Measurements from ENCODE around the gene ARAP3.

ARAP3 gene

DNA sequence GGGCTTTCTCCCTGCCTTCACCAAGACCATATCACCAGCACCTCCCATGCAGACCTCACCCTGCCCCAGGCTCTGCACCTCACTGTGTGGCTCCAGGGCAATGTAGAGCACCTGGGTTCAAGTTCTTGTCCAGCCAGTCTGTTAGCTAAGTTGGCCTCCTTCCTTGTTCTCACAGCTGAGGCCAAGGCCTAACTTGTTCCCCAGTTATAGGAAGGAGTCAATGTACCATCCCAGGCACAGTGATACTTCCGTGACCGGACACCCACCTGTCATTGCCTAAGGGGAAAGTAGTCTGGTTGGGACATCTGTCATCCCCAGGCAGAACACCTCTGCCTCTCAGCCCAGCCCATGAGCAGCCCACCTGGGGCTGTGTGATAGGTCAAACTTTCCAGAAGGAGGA is 14.4 kb upstream of the ARAP3 start:
- no peak for DNase-seq

DNA sequence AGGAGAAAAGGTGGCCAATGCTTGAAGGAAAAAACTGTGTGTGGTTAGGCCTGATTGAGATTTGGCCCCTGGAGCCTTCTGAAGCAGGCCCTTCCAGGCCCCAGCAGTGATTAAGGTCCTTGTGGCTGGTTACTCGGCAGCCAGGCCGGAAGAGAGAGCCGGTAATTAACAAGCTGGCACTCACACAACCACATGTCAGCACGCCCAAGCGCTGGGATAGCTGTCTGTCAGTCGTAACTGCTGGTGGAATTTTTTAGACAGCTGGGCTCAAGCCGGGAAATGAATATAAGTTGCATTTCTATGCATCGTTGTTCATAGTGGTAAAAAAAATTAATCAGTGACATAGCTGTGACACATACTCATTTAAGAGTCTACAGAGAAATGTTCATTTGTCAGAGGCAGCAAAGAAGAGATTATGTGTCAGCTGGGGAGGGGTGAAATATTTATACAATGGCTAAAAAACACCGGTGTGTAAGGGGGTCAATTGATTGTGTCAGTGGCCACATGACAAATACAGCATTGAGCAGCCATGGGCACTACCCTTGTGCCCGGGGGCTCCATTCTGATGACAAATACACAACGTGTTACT is 13.7 kb upstream of the ARAP3 start:
- no peak for DNase-seq

DNA sequence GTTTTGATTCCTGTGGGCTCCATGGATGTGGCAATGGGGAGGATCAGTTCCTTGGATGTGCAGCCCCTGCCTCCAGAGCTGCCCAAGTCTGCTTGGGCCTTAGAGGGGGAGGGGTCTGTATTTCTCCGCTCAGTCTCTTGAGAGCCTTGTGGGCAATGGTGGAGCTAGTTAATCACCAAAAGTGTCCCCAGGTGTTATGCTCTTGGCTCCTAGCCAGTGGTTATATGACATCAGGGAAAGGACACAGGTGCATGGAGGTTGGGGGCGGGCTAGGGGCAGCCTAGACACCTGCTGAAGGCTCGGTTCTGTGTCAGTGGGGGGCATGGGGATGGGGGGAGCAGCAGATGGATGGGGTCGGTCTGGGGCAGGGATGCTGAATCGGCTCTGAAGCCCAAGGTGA is 12.4 kb upstream of the ARAP3 start:
- DNase-seq, result peak; percentile 17

DNA sequence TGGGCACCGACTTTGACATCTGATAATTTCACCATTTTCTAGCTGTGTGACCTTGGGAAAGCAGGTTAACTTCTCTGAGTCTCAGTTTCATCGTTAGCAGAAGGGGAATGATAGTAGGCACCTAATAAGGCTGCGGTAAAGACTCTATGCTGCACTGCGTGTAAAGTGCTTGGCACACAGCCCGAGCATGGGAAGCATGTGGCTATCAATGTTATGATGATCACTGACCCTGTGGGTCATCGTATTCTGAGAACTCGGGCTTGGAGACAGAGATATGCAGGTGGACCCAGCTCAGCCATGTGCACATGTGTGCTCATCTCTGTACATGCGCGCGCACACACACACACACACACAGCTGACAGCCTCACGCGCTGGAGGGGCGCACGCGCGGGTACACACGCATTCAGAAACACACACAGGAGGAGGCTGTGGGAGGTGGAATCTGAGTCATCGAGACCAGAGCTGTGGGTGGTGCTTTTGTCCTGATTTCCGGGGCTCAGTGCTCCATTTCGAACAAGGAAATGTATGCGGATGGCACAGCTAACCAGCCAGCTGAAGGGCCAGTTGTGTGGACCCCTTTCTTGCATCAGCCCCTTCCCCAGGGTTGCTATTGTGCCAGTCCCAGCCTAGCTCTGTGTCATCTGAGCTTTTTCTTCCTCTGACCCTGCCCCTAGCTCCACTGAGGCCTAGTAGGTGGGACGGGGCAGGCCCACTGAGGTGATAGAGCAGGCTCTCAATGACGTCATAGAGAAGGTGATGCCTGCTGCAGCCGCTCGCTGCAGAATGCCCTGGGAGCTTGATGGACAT is 11.1 kb upstream of the ARAP3 start:
- DNase-seq, result no peak

DNA sequence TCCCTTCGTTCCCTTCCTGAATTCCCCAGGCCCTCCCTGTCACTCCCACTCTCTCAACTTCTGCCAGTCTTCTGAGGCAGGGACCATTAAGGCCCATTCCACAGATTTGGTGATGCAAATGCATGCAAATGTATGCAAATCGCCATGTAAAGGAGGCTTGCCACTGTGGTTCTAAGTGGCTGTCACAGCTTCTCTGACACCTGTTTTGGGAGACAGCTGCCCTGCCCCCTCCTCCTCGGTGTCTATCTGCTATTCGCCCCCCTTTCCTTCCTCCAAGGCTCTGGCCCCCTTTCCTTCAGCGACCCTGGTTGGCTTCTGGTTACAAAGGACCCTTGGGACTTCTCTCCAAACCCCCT is 10.5 kb upstream of the ARAP3 start:
- no peak for DNase-seq

DNA sequence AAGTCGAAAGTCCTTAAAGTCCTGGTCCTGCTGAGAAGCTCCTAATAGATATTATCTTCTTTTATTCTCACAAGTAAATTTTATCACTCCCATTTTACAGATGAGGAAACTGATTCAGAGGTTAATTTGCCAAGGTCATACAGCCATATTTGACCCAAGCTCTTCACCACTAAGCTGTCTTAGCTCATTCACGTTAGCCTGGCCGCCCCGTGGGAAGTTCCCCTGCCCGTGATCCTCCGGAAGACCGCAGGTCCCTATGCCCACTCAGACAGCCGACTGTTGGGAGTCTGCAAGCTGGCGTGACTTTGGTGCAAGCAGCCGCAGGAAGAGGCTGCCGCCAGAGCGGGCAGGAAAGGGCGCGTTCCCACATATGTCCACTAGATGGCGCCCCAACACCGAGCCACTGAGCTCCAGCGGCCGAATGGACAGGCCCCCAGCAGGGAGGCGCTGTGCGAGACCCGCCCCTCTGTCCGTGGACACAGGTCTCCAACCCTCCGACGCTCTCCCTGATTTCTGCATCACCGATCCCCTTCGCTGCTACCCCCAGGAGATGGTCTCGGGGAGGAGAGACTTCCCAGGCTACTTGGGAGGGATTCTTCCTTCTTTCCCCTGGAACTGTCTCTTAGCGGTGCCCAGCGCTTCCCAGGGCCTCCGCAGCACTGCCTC is 10.0 kb upstream of the ARAP3 start:
- DNase-seq, result peak; percentile 34

DNA sequence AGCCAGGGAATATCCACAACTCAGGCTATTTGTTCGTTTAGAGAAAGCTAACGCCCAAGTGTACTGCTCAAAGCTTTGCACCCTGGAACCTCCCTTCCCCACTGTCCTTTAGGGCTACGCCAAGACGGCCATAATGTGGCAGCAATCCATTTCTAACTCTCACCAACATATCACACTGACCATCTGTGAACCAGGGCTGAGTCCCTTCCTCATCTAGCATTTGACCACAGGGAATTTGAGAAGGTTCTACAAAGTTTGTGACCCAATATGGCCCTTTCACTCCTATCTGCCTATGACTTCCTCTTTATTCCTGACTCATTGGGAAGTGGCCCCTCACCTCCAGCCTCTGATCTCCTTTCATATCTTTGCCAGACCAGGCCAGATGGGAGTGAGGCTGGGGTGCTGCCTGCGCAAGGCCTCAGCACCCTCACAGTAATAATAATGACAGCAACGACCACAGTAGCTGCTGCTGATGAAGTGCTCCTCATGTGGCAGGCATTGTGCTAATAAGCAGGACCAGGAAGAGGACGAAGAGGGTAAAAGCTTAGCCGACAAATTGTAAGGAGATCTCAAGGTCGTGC is 9.3 kb upstream of the ARAP3 start:
- DNase-seq, result no peak

DNA sequence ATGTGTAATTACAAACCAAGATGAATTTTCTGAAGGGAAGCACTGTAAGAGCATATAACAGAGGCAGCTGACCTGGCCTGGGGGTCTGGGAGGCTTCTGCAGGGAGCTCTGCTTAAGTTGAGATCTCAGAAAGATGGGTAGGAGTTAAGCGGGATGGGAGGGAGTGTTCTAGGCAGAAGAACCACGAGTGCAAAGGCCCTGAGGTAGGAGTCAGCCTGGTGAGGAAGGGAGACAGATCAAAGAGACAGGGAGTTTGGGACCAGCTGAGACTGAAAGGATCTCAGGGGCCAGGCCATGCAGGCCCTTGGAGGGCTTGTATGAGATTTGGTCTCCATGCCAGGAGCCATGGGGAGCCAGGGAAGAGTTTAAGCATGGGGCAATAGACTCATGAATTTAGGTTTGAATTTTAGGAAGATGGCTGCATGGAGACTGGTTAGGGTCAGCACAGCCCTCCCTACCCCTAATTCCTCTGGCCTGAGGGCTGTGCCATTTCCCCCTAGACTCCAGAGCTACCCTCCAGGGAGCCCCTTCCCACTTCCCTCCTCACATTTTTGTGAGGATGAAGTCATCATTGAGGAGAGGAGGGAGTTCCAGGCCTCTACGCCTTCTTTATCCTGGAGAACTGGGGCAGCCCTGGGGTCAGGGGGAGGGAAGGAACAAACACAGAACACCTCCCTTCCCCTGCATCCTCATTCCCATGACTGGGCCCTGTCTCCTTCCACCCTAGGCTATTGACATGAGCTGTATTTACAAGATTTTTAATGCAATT is 4.8 kb upstream of the ARAP3 start:
- DNase-seq, result no peak

DNA sequence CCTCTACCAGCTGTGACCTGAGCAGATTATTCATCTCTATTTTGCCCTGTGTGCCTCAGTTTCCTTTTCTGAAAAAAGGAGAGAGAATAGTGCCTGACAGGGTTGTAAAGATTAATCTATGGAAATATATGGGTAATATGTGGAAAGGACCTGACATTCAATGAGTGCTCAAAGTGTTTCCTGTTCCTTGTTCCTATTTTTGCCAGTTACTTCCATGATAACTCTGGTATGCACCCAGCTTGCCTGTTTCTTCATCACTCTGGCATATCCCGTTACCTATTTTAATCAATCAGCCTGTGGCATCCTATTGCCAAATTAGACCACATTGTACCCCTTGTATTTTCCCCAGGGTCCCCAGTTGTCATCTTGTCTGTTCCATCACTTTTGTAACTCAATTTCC is 3.6 kb upstream of the ARAP3 start:
- DNase-seq, result no peak

DNA sequence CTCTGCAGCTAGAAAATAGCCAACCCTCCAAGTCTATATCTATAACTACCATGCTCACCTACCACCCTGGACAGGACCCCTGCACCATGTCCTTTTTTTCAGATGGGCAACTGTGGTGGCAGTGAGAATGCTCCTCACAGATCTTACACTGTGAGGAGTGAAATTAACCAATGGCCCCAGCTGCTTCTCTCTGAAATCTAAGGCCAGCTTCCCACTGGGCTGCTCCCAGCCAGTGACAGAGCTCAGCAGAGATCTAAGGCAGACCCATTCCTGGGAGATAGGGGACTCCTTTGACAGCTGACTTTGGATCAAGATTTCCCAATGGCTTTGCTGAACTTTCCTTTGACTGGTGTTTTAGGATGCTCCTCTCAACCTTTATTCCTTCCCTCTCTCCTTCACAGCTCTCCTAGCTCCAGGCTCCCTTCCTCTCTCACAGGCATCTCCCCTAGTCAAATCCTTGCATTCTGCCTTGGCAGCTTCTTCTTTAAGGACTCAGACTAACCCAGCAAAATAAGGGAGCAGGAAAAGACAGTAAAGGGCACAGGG is 1.6 kb upstream of the ARAP3 start:
- no peak for DNase-seq

DNA sequence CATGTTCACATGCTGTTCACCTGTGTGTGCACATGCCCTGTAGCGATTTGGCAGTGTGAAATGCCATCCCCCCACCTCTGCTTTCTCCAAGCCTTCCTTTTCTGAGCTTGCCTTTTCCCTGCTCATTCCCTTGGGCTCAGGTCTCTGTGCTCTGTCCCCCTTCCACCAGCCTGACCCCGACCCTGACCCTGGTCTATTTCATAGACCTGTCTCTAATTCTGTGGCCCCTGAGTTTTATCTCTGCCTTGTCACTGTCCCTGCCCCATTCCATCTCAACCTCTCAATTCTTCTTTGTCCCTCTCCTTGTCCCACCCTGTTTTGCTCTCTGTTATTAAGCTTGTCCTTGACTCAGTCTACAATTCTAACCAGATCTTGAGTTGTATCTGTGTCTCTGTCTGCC is 735 bp downstream of the ARAP3 start:
- no peak for DNase-seq

DNA sequence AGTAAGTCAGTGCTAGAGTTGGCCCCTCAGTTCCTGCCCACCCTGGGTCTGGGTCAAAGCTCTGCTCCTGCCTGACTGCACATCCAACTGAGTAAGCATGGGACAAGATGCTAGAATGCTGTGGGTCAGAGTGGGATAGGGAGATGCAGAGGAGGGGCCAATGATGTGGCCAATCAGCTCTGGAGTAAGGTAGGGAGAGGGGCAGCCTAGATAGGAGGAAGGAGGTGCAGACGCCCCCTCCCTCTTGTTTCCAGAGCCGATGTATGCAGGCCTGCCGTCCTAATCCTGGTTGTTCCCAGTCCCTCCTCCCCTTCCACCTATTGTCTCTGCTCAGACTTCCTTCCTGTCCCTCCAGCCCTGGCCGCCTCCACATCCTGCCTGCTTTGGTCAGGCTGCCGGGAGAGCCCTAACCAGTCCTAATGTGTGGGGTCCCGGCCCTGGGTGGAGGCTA is 1.3 kb downstream of the ARAP3 start:
- no peak for DNase-seq

DNA sequence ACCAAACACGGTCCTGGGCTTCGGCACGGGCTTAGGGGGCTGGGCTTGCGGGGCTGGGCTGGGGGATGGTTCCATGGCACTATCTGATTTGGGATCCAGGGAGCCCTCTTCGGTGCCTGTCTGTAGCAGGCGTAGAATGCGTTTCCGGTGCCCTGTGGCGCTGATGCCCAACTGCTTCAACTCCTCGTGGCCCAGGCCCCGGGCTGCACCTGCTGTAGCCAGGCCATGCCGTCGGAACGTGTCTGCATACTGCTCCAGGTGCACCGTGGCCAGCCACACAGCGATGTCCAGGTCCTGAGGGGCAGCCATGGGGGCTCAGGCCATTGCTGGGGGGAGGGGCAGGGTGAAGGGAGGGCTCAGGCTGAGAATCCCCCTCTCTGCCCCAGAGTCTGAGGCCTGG is 1.9 kb downstream of the ARAP3 start:
- DNase-seq, result no peak

DNA sequence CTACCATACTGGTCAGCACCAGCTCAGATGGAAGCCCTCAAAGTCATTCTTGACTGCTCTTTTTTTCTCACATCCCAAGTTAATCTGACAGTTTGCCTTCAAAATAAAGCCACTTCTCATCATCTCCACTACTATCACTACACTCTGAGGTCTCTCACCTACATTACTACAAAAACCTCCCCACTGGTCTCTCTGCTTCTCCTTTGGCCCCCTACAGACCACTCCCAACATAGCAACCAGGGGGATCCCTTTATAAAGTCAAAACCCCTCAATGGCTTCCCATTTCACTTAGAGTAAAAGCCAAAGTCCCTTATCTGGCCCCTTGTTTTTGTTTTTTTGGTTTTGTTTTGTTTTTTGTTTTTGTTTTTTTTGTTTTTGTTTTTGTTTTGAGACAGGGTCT is 4.6 kb downstream of the ARAP3 start:
- DNase-seq, result no peak

DNA sequence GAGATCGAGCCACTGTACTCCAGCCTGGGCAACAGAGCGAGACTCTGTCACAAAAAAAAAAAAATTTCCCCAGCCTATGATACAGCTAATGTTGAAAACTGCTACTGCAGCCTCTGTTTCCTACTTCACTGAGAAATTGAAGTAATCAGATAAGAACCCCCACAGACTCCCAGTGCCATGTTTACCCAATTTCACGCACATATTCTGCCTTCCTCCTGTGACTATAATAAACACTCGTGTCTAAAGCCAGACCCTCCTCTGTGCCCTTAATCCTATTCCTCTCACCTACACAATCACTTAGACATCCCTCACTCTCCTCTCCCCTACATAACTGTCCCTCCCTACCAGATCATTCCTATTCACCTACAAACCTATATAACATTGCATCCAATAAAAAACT is 6.4 kb downstream of the ARAP3 start:
- no peak for DNase-seq

DNA sequence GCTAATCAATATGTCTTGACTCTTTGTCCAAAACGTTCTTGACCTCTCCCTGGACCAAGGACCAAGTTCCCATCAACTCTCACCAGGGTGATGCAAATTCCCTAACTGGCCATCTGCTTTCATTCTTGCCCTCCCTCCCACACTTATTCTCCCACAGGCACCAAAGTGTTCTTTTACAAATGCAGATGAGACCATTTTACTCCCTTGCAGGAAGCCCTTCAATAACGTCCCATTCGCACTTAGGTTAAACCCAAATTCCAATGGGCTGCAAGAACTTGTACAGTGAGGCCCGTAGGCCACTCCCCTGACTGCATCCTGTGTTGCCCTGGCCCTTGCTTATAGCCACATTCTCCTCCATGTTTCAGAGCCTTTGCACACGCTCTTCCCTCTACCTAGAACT is 7.3 kb downstream of the ARAP3 start:
- DNase-seq, result no peak

DNA sequence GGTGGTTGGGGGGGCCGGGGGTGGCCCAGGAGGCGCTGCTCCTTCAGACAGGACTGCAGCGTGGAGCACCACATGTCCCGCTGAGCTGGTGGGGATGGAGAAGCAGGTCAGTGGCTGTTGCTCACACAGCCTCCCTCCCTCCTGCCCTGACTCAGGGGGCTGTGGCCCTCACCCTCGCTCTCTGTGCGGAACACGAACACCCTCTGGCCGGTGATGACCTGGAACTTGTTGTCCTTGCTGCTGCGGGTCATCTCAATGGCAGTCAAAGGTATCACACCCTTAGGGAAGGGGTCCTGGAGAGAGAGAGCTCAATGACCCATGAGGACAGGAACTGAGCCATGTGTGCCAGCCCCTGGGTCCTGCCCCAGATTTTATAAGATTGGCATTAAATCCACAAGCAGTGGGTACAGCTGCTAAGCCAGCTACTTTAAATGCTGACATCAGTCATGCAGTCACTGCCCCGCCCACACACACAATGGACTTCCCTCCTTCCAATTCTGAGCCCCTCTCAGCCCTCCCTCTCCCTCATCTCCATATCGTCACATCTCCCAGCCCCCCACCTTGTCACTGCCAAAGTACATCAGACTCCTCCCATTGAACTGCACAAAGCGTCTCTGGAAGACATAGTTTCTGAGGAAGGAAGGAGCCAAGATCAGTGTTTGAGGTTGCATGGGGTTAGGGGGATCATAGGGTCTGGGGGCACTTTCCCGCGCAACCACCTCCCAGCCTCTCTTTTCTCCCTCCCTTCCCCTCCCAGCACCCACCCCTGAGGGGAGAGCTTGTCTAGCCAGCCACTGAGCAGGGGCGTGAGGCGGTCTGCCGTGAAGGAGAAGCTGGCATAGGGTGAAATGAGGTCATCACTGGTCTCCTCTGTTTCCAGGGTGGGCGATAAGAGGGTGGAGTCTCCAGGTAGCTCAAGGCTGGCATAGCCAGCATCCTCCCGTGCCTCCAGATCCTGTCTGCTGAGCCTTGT is 8.9 kb downstream of the ARAP3 start:
- no peak for DNase-seq

DNA sequence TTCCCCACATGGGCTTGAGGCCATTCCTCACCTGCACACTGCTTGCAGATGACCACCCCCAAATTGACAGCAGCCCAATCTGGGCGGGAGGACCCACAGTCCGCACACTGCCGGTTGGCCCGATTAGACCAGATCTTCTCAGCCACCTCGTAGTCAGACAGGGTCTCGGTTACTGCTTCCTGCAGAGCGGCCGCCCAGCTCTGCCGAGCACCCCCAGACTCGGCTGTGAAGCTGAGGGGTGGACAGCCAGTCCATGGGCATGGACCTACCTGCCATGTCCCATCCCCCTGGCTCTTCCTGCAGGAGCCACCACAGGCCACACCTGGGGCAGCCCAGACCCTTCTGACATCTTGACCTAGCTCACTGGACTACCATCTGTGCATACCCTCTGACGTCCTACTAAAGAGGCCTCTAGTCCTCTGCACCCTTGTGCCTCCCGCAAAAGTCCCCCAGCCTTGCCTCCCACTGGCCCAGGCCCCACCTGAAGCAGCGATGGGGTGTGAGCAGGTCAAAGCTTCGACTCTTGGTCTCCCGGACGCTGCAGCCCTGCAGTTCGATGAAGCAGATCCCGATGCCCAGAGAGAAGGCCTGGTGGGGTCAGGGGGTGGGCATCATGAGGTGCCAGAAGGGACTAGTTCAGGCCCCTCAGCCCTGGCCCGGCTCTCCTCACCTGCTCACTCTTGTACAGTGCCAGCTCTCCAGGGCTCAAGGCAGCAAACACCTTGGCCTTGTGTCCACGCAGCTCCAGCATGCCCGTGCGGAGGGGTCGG is 9.8 kb downstream of the ARAP3 start:
- no peak for DNase-seq

DNA sequence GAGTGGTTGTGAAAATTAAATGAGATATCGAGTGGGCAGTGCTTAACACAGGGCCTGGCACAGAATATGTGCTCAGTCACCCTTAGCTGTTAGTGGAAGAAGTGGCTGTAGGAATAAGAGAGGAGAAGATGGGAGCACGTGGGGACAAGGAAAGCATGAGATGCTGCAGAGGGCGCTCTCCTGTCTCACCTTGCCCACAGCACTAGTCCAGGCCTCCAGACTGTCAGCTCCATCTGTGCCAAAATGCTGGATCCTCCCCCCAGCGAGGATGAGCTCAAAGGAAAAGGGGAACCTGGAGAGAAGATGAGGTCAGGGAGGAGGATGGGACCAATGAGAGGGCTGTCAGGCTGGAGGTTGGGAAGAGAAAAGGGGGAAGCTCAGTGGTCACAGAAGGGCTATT is 12.5 kb downstream of the ARAP3 start:
- no peak for DNase-seq

DNA sequence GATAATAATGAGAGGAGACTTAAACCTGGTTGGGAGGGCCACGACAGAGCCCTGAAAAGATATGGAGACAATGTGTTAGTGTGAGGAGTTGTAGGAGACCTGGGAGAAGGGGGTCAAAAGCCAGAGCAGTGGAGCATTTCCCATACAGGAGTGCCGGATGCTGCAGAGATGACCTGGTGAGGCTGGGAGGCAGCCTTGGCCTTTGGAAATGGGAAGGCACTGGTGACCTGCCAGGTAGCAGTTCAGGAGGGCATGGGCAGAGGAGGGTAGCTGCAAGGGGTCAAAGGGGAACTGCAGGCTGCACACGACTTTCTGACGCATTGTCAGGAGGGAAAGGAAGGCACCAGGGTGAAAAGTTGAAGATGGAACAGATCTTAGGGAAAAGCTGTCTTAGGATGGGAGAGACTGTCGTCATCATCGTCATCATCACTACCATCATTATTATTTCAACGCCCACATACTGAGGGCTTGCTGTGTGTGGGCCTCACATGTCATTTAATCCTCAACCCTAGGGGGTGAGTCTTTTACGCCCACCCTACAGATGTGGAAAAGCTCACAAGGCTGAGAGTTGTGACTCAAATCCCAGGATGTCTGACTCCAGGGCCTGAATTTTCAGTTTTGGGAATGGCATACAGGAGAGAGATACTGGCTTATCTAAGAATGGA is 13.3 kb downstream of the ARAP3 start:
- no peak for DNase-seq

Measured in NCI-H2171 treated with DMSO at 0.1 percent for 48 hours (cell line).